Smooth muscle cell of trachea (primary cell): ENCODE measurements around the gene UPF3B. TPM values are rescaled to one million over a fixed set of nuclear protein-coding genes. Genes with fewer than 3 reads are reported as not detected.

ENCODE experiments used
- total RNA-seq: library from RNA; depleted of rRNA; stranded (reverse); fragments of >200 nt; gene quantifications from 2 replicates; pipeline ENCODE4 v1.2.1, GENCODE V29; 2014

UPF3B gene, protein sequence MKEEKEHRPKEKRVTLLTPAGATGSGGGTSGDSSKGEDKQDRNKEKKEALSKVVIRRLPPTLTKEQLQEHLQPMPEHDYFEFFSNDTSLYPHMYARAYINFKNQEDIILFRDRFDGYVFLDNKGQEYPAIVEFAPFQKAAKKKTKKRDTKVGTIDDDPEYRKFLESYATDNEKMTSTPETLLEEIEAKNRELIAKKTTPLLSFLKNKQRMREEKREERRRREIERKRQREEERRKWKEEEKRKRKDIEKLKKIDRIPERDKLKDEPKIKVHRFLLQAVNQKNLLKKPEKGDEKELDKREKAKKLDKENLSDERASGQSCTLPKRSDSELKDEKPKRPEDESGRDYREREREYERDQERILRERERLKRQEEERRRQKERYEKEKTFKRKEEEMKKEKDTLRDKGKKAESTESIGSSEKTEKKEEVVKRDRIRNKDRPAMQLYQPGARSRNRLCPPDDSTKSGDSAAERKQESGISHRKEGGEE
- total RNA-seq, result 1.8 and 2.8 TPM in 2 replicates

GRCh38 chrX:119852382-119853353 lies at the start of gene UPF3B:
TSS of gene UPF3B (minus strand) at chrX:119852963. CDS start at chrX:119852928, 35 bp downstream.

GRCh38 chrX:119895843-119896326 lies 43.1 kb upstream of the UPF3B start, which contains the start of gene AKAP14:
TSS of gene AKAP14 (plus strand) at chrX:119895893. CDS start at chrX:119903224, 7,331 bp downstream.

DNA sequence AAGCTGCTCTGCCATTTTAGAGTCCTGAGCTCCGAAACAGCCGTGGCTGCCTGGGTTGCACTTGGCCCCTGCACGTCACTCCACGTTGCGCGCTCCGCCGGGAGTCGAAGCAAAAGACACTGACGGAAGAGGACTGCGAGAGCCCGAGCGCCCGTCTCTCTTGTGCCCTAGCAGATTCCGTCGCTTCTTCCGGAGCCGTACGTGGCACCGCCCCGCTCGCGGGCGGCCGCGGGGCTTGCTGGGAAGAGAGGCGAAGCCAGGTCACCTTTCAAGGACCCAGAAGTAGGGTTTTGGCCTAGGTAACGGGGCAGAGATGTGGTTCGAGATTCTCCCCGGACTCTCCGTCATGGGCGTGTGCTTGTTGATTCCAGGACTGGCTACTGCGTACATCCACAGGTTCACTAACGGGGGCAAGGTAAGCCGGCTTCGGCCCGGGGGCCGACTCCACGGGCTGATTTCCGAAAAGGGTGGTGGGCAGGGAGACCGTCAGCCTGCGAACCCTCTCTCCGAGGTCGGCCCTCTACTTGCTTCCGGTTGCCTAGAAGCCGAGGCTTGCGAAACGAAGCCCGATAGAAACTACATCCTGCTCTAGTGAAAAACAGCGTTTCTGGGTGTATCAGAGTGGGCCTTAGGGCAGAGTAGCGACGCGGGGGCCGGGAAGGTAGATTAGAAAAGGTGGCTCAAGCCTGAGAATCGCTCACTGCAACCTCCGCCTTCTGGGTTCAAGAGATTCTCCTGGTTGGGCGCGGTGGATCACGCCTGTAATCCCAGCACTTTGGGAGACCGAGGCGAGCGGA lies 19.0 kb upstream of the UPF3B start, which contains the start of the genes NDUFA1 and RNF113A:
Gene NDUFA1 (plus strand): TSS at position 234 of the 797 bp plus-strand sequence. CDS start 80 bp downstream, at position 314.
Gene RNF113A (minus strand): TSS at position 135 of the 797 bp plus-strand sequence. CDS start 120 bp downstream, at position 15.

DNA sequence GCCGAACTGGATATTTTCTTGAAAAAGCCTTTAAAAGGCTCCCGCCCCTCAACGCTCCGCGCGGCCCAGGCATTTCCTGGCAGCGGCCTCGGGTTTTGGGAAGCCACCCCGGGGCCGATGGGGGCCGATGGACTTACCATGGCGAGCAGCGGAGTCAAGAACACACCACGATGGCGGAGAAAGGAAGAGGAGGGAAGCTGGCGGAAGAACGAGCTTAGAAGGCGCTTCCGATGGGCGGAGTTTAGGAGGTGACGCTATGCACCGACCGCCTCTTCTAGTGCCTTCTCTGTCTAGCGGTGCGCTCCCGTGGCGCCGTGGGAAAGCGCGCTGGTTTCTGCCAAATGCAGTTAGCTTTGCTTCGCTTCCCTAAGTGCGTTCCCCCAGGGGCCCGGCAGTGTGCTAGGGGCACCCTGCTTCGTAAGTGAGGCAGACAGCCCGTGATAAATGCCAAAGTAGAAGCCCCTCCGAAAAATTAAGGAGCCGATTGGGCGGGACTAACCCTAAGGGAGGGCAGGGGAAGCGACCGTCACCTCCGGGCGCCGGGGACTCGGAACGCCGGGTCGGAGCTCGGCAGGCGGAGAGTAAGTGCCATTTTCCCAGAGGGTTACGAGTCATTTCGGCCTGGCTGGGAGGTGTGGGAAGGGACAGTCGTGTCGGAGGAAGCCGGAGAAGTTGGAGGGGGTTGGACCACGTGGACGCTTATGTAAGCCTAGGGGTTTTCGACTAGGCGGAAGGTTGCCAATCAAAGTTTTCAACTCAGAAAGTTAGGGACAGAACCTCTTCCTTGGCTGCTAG lies 61.1 kb downstream of the UPF3B start, which contains the start of gene RPL39:
Gene RPL39 (minus strand): TSS at position 194 of the 795 bp plus-strand sequence. CDS start 54 bp downstream, at position 140.

Other genes with a start within 250 kb of the UPF3B start
- gene NKRF, start 246.5 kb downstream of the UPF3B start, total RNA-seq, result 4.6 and 4.8 TPM in 2 replicates
- 15.9 and 17.6 TPM in 2 replicates for gene SEPTIN6, start 159.8 kb downstream of the UPF3B start, total RNA-seq
- 0.17 TPM in 1 of 2 replicates, not detected in the other for gene SOWAHD, start 94.4 kb downstream of the UPF3B start, total RNA-seq
- 1,956 and 4,290 TPM in 2 replicates for gene RPL39, start 61.3 kb downstream of the UPF3B start, total RNA-seq
- gene RNF113A, start 18.8 kb upstream of the UPF3B start, total RNA-seq, result 13.7 and 17.2 TPM in 2 replicates
- gene NDUFA1, start 18.9 kb upstream of the UPF3B start, total RNA-seq, result 29.8 and 58.3 TPM in 2 replicates
- gene AKAP14, start 42.9 kb upstream of the UPF3B start, total RNA-seq, result not detected in 2 replicates
- gene NKAP, start 90.8 kb upstream of the UPF3B start, total RNA-seq, result 4.0 and 4.8 TPM in 2 replicates
- not detected in 2 replicates for gene RHOXF2B, start 224.7 kb upstream of the UPF3B start, total RNA-seq